GM19193 (cell line): ENCODE results near the gene PSMA3.

Source experiments
- POLR2A ChIP-seq: IDR thresholded peaks from 4 replicates; pipeline ENCODE4 v1.6.1; 2011; ENCODE audit not compliant: insufficient read depth, insufficient read length; ENCODE audit errors: extremely low read depth

PSMA3 gene

GRCh38 chr14:58244556-58245387, at the start of gene PSMA3:
Gene PSMA3 (plus strand): TSS chr14:58244843. CDS start chr14:58244921, 78 bp downstream.
- TF ChIP-seq POLR2A, result peak; percentile 96

DNA sequence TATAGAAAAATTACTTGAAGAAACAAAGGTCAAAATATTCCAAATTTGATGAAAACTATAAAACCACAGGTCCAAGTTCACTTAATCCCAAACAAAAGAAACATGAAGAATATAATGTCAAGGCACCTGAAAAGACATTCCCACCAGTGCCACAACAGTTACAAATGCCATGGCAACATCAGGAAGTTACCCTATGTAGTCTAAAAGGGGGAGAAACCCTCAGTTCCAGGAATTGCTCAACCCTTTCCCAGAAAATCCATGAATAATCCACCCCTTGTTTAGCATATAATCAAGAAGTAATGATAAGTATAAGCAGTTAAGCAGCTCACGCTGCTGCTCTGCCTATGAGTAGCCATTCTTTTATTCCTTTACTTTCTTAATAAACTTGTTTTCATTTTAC, 48.4 kb upstream of the PSMA3 start:
- TF ChIP-seq POLR2A, result no peak

- TF ChIP-seq POLR2A, result no peak
Measured at GRCh38 chr14:58198086-58198485, 46.6 kb upstream of the PSMA3 start.

DNA sequence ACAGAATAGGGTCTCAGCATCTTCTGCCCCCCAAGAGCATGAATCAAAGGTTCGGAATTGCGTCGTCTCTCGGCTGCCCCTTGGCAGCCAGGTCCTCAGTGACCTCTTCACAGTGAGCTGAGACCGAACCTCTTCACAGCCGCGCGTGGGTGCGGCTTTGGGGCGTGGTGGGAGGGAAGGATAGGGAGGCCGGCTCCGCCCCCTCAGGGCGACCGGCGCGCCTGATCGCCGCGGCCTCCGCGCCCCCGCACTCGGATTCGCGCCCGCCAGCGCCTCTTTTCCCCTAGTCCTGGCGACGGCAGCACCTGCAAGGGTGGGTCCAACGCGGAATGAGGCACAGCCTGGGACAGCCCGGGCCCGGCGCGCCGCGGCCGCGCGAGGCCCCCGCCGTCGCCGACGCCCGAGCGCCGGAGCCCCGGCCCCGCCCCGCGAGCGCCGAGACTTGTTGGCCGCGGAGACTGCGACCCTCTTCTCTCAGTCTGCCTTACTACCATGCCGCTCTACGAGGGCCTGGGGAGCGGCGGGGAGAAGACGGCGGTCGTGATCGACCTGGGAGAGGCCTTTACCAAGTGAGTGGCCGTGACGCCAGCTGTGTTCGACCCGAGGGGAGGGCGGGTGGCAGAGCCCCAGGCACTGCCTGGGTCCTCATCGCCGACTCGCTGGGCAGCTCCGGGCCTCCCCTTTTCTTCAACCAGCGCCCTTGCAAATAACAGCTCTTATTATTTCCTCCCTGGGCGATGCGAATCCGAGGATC, 44.7 kb upstream of the PSMA3 start, which contains the start of gene ACTR10:
Gene ACTR10, plus strand, starts transcription at position 424 of the 754 bp plus-strand sequence. Its CDS starts 69 bp downstream, at position 493.
- peak; percentile 71 for TF ChIP-seq POLR2A

- TF ChIP-seq POLR2A, result no peak
Measured at GRCh38 chr14:58200480-58200841, 44.2 kb upstream of the PSMA3 start.

- TF ChIP-seq POLR2A, result no peak
Measured at GRCh38 chr14:58200846-58201245, 43.8 kb upstream of the PSMA3 start.

DNA sequence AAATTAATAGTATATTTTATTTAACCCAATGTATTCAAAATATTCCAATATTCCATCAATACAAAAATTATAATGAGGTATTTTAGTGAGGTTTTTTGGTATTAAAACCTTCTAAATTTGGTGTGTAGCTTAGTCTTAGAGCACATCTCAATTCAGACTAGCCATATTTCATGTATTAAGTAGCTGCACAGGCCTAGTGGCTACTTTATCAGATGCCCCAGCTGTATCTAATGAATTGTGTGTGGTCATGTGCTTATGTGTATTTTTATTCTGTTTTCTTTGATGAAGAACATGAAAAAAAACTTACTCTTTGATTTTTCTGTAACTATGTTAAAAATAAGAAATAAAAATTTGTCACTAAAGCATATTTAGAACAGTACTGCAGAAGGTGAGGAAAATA, 31.5 kb upstream of the PSMA3 start:
- TF ChIP-seq POLR2A, result no peak

- TF ChIP-seq POLR2A, result no peak
Measured at GRCh38 chr14:58215191-58215914, 29.3 kb upstream of the PSMA3 start.

GRCh38 chr14:58216544-58216943, 28.1 kb upstream of the PSMA3 start:
- TF ChIP-seq POLR2A, result no peak

- no peak for TF ChIP-seq POLR2A
Measured at GRCh38 chr14:58227096-58227819, 17.4 kb upstream of the PSMA3 start.

DNA sequence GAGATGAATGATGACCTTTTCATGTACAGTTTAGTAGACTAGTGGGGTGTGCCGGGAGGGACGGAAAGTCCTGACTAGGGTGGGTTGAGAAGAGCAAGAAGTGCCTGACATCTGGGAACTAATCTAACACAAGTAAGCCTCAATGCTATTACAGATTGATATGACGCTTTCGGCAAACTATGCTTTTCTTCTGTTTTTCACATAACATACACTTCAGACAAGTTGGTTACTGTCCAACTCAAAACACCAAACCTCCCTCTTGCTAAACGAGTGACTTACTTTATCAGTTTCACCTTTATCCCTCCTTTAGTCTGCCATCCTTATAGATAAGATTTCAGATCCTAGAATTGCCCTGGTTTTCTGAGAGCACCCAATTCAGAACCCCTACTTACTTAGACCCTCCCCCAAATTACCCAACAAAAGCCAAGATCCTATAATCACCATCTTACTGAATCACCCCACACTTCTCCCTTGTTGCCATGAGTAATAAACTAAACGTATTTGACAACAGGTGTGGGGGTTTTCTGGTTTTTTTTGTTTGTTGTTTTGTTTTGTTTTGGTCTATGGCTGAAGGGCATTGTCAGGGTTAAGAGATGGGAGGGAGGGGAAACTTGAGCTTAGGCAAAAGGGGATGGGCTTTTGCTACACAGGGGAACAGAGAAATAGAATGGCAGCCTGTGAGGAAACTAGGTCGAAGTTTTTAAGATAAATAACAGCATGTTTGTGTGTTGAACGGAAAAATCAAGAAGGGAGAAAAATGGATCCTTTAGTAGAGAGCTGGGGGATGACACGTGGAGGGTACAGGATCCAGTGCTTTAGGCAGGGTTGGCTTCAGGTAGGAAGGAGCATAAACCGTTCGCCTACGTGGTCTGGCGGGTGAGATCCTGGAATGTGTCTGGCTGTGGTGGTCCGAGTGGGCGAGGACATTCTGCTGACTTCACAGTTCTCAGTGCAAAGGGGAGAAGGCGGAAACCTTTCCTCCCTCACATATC, 6.1 kb upstream of the PSMA3 start:
- TF ChIP-seq POLR2A, result no peak

GRCh38 chr14:58239244-58240195, 5.1 kb upstream of the PSMA3 start:
- TF ChIP-seq POLR2A, result no peak
